ENCODE data around the gene EPB42.

EPB42 gene

DNA sequence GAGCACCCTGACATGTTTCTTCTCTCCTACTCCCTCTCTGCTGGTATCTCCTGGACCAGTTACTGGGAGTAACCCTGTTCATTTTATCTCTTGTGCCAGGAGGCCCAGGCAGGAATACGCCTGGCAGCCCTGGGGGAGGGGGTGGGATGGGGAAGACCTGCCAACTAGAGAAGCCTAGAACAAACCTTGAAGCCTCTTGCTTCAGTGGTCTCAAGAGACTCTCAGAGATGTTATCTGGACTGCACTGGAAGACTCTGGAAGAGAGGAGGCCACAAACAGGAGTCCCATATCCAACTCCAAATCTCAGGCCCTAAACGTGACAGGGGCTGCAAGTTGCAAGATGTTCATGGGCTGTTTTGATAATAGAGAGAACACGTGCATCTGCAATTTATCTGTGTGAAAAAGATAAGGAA is at the start of gene EPB42:
Gene EPB42 (minus strand): TSS at position 28 of the 413 bp plus-strand sequence. CDS start 193 bp downstream, outside the sequence.
- in situ Hi-C loops (cut with HindIII; ENCODE audit: low sequenced_read_pairs) = no loop called here
- no peak for DNase-seq (ENCODE audit: low read depth)
- H3K4me3 ChIP-seq (ENCODE audit: low read depth, low read length) = no peak within 1 kb of the TSS
- TF ChIP-seq, protein P1, sequence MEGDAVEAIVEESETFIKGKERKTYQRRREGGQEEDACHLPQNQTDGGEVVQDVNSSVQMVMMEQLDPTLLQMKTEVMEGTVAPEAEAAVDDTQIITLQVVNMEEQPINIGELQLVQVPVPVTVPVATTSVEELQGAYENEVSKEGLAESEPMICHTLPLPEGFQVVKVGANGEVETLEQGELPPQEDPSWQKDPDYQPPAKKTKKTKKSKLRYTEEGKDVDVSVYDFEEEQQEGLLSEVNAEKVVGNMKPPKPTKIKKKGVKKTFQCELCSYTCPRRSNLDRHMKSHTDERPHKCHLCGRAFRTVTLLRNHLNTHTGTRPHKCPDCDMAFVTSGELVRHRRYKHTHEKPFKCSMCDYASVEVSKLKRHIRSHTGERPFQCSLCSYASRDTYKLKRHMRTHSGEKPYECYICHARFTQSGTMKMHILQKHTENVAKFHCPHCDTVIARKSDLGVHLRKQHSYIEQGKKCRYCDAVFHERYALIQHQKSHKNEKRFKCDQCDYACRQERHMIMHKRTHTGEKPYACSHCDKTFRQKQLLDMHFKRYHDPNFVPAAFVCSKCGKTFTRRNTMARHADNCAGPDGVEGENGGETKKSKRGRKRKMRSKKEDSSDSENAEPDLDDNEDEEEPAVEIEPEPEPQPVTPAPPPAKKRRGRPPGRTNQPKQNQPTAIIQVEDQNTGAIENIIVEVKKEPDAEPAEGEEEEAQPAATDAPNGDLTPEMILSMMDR (IDR thresholded peaks at IDR 0.05; ENCODE audit: low read depth, low read length, missing control alignments) = no peak

DNA sequence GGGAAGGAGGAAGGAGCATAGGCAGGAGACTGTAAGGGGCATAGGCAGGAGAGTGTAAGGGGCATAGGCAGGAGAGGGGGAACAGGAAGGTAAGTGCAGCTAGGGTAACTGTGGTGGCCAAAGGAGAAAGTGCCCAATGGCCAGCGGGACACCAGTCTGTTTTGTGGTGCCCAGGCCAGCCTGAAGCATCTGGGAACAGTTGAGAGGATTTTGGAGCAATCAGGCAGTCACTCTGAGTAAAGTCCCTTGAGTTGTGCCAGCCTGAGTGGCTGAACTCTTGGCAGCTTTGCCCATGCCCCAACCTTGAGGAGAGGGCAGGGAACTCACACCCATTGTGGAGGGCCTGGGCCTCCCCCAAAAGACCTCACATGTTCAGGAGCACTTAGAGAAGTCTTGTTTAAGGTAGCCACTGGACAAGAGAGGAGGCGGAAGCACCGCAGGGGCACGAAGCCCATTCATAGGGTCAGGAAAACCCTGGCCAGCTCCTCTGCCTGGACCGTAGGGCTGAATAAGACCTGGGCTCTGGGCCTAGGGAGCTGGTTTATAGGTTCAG is 49.4 kb upstream of the EPB42 start:
- in situ Hi-C loops (cut with HindIII; ENCODE audit: low sequenced_read_pairs) = no loop called here
- no peak overlapping the region for H3K4me3 ChIP-seq (ENCODE audit: low read depth, low read length)
- TF ChIP-seq, protein P1 (IDR thresholded peaks at IDR 0.05; ENCODE audit: low read depth, low read length, missing control alignments) = no peak
- no peak for DNase-seq (ENCODE audit: low read depth)

DNA sequence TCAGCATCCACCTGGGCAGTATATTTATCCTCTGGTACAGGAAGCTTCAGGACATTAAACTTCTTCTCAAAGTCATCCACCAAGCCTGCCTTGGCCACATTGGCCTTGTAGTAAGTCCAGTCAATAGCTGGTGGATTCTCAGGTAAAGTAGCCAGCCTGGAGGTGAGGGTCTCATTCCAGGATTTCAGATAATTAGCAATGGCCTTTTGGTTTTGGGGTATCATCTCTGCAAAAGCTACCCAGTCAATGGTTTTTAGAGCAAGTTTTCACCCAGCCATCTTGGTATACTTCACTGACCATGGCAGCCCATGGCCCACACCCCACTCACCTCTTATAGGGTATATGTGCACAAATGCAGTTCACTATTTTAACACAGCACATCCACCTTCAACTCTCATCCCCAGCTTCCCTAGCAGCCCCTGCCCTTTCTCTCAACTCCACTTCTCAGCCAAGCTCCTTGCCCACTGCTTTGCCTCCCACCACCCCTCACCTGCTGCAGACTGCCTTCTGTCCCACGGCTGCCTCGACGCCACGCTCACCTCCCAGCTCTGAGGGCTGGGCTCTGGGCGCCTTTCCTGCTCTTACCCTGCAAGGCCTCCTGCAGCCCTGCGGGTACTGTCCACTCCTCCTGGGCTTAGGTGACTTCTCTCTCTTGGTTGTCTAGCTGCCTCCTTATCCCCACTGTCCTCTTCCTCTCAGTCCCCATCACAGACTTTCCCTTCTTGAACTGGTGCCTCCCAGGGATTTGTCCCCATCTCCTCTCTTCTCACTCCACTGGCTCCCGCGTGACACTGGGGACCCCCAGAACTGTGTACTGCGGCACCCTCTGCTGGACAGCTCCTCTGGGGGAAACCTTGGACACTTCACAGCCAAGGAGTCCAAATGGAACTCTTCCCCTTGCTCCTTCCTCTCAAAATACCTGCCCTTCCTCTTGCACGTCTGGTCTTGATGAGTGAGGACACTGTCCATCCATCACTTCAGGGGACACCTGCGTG is 47.6 kb upstream of the EPB42 start:
- peak; percentile 12 for DNase-seq (ENCODE audit: low read depth)

DNA sequence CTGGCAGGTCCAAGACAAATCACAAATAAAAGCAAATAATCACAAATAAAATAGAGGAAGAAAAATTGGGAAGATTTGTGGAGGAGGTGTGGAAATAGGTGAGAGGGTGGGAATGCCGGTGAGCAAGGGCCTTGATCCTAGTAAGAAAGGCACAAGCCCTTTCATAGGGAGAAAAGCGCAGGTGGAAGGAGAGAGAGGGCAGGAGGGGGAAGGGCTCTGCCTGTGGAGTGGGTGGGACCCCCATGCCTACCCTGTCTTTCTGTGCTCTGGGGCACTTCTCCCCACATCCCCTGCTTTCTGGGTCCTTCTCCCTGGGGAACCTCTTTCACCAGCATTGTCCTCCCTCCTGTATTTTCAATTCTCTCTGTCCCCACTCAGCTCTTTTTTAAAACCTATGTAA is 46.6 kb upstream of the EPB42 start:
- in situ Hi-C loops (cut with HindIII; ENCODE audit: low sequenced_read_pairs) = no loop called here
- H3K4me3 ChIP-seq (ENCODE audit: low read depth, low read length) = no peak overlapping the region
- TF ChIP-seq, protein P1 (IDR thresholded peaks at IDR 0.05; ENCODE audit: low read depth, low read length, missing control alignments) = no peak
- no peak for DNase-seq (ENCODE audit: low read depth)

More for the DNA sequence above, 47.6 kb upstream of the EPB42 start:
- H3K4me3 ChIP-seq (ENCODE audit: low read depth, low read length) = no peak overlapping the region
- in situ Hi-C loops (cut with HindIII; ENCODE audit: low sequenced_read_pairs) = no loop called here
- TF ChIP-seq, protein P1 (IDR thresholded peaks at IDR 0.05; ENCODE audit: low read depth, low read length, missing control alignments) = peak; percentile 72

DNA sequence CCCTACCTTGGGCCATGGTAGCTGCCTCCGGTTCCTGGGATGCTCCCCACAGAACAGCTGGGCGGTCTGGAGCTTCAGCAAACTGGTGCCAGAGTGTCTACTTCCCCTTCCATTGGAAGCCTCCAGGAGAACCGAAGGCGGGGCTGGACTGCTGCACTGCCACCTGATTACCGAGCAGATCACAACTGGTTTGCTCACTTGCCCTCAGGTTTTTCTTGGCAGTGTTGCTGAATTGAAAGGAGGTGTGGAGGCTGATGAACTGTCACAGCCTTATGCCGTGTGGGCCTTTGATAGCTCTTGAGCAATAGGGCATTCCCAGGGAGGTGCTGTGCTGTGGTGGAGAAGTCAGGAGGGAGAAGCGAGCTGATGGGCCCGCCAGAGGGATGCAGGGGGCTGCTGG is 46.0 kb upstream of the EPB42 start, which contains the start of gene TGM5:
Gene TGM5 (minus strand): TSS at position 95 of the 400 bp plus-strand sequence. CDS start 79 bp downstream, at position 16.
- DNase-seq (ENCODE audit: low read depth) = no peak
- H3K4me3 ChIP-seq (ENCODE audit: low read depth, low read length) = no peak within 1 kb of the TSS
- TF ChIP-seq, protein P1 (IDR thresholded peaks at IDR 0.05; ENCODE audit: low read depth, low read length, missing control alignments) = no peak
- in situ Hi-C loops (cut with HindIII; ENCODE audit: low sequenced_read_pairs) = no loop called here

DNA sequence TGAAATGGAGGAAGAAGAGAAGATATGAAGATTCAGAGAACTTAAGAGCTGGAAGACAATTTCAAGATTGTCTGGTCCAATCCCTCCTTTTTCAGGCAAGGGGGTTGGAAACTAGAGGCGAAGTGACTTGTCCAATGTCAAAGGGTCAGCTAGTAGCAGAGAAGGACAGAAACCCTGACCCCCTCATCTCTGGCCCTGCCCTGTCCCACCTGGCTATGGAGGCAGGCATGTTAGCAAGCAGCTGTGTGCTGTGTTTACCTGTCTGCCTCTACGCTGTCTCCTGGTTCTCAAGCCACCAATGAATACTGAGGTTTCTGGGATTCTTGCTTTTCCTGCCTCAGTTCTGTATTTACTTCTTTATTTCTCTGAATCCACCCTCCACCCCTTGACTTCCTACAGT is 45.6 kb upstream of the EPB42 start:
- in situ Hi-C loops (cut with HindIII; ENCODE audit: low sequenced_read_pairs) = no loop called here
- H3K4me3 ChIP-seq (ENCODE audit: low read depth, low read length) = no peak overlapping the region
- TF ChIP-seq, protein P1 (IDR thresholded peaks at IDR 0.05; ENCODE audit: low read depth, low read length, missing control alignments) = no peak
- no peak for DNase-seq (ENCODE audit: low read depth)
